GM12874 (cell line): ENCODE data around the gene DCHS2.

ENCODE experiments used
- CTCF ChIP-seq: IDR thresholded peaks from 2 replicates; pipeline ENCODE4 v1.5.1; 2011; ENCODE audit warnings: low read depth, mild to moderate bottlenecking, control low read depth, low read length, moderate library complexity; ENCODE audit not compliant: insufficient read depth

Gene DCHS2

GRCh38 chr4:154192585-154192984, 299.0 kb downstream of the DCHS2 start:
- TF ChIP-seq CTCF = no peak

GRCh38 chr4:154189346-154189745, 302.3 kb downstream of the DCHS2 start:
- no peak for TF ChIP-seq CTCF

DNA sequence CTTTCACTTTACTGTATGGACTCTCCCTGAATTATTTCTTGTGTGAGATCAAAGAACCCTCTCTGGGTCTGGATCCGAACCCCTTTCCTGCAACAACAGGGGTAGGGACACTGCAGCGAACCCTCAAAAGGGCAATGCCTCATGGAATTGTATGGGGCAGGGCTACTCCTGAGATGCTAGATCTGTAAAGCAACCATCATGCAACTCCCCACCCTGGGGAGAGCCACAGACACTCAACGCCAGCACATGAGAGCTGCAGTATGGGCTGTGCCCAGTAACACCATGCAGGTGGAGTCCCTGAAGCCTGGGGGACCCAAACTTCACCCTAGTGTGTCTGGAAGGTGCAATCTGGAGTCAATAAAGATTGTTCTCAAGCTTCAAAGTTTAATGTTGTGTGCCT, 304.7 kb downstream of the DCHS2 start:
- TF ChIP-seq CTCF = no peak

DNA sequence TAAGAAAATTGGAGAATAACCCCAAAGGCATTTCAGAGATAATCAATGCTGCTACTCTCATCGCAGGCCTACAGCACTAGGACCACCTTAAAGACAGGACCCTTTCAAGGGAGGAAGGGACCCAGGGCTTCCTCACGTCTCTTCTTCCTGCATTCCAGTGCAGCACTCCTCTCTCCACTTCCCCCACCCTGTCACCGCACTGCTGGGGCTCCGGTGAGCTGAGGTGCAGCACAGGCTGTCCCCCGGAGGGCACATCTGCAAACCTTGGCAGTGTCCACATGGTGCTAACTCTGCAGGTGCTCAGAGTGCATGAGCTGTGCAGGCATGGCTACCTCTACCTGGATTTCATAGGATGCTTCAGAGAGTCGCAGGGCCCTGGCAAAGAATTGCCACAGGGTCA, 305.6 kb downstream of the DCHS2 start:
- TF ChIP-seq CTCF = no peak

DNA sequence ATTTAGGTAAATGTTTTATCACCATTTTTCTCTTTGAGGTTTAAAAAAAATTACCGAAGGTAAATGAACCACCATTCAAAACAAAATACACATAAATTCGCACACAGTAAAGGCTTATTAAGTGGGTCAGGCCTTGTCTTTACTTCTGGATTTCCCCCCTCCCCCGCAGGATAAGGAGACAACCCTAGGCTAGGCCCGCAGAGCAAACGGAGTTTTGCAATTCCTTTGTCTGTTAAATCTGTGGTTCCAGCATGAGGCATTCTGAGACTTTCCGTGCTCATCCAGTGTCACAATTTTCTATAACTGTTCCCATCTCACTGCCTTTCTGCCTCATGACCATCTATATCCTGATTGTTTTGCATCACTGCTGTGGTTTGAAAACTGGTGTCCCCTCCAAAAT, 307.4 kb downstream of the DCHS2 start:
- TF ChIP-seq CTCF = no peak

DNA sequence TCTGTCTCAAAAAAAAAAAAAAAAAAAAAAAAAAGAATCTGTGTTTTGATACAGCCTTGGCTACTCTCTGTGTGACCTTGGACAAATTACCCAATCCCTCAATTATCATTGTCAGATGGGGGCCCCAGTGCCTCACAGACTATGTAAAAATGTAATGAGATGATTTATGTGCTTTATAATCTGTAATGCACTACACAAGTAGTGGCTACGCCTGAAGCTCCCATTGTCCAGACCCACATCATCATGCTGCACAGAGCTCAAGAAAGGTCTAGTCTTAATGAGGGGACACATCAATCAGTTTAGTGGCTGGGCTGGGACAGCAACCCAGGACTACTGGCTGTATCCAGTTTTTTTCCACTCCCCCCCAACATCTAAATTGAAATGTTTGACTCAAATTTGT, 308.3 kb downstream of the DCHS2 start:
- no peak for TF ChIP-seq CTCF
